ENCODE measurements around the gene OPA1. TPM values are rescaled to one million over a fixed set of nuclear protein-coding genes. Genes with fewer than 3 reads are reported as not detected.

OPA1 gene
- total and polyA plus RNA-seq, 2 of the 13 experiments (the other 11 are each of a cell fraction or from before 2014, with no cell fraction given) = 26.7 to 78.5 TPM

DNA sequence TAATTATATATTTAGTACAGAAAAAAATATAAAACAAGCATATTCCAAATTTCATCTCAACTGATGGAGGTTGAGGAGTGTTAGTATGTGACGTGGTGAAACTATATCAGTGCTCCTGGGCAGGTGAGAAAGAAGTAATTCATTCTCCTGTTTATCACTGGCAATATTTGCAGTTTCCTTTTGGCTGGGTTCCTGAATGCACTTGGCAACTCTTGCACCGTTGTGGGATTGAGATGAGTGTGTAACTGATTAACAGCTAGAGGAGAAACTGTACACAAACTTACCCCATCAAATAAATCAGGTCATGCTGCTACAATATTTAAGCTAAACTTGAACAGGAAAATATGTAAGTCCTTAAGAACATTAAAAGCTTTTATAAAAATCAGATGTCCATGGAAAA is 36.2 kb upstream of the OPA1 start (continued):
- TF ChIP-seq, protein P1, sequence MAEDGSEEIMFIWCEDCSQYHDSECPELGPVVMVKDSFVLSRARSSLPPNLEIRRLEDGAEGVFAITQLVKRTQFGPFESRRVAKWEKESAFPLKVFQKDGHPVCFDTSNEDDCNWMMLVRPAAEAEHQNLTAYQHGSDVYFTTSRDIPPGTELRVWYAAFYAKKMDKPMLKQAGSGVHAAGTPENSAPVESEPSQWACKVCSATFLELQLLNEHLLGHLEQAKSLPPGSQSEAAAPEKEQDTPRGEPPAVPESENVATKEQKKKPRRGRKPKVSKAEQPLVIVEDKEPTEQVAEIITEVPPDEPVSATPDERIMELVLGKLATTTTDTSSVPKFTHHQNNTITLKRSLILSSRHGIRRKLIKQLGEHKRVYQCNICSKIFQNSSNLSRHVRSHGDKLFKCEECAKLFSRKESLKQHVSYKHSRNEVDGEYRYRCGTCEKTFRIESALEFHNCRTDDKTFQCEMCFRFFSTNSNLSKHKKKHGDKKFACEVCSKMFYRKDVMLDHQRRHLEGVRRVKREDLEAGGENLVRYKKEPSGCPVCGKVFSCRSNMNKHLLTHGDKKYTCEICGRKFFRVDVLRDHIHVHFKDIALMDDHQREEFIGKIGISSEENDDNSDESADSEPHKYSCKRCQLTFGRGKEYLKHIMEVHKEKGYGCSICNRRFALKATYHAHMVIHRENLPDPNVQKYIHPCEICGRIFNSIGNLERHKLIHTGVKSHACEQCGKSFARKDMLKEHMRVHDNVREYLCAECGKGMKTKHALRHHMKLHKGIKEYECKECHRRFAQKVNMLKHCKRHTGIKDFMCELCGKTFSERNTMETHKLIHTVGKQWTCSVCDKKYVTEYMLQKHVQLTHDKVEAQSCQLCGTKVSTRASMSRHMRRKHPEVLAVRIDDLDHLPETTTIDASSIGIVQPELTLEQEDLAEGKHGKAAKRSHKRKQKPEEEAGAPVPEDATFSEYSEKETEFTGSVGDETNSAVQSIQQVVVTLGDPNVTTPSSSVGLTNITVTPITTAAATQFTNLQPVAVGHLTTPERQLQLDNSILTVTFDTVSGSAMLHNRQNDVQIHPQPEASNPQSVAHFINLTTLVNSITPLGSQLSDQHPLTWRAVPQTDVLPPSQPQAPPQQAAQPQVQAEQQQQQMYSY (CRISPR knock-in tag; IDR thresholded peaks at IDR 0.05) = no peak
- TF ChIP-seq ZNF441 (CRISPR knock-in tag; IDR thresholded peaks at IDR 0.05; ENCODE audit: borderline replicate concordance) = no peak
- TF ChIP-seq, protein P2, sequence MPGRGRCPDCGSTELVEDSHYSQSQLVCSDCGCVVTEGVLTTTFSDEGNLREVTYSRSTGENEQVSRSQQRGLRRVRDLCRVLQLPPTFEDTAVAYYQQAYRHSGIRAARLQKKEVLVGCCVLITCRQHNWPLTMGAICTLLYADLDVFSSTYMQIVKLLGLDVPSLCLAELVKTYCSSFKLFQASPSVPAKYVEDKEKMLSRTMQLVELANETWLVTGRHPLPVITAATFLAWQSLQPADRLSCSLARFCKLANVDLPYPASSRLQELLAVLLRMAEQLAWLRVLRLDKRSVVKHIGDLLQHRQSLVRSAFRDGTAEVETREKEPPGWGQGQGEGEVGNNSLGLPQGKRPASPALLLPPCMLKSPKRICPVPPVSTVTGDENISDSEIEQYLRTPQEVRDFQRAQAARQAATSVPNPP (CRISPR knock-in tag; IDR thresholded peaks at IDR 0.05) = no peak

DNA sequence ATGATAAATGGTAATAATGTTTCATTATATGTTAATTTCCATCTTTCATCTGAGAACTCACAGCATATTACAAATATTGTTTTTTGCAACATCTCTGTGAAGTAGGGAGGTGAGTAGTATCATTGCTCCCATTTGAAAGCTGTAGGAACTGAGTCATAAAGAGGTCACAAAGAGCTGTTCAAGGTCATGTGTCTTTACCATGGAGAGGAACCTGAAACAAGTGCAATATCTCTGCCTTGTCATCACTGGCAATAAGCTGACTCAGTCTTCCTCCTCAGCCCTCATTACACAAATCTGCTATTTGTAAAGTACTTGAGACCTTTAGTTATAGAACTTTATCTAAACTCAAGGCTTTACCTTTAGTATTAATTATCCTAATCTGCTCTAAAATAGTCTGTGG is 33.9 kb upstream of the OPA1 start:
- DNase-seq (ENCODE audit: low spot score) = no peak
- no TSS peak for BruUV-seq (replicated peaks)
- Histone ChIP-seq H4K20me1 (ENCODE audit: insufficient read depth, low read length) (no peaks in the 10 kb centered on the region), H2AFZ (ENCODE audit: low read length) (no peak overlapping the region), H3K36me3 (replicated peaks in 1 of 2; ENCODE audit: control insufficient read depth in 1 of 2, insufficient read depth in 2 of 2, low read length in 2 of 2) (no peaks in the 10 kb centered on the region), H3K9me3 (ENCODE audit: low read length) (no peaks in the 10 kb centered on the region), H3K4me3 (replicated peaks in 1 of 3; ENCODE audit: insufficient read depth in 1 of 3, low read depth in 2 of 3, low read length in 3 of 3) (no peak overlapping the region), H3K27ac (ENCODE audit: extremely low read length, insufficient read depth, low read length) (no peak overlapping the region), H3K4me1 (ENCODE audit: insufficient read depth, low read length) (no peaks in the 10 kb centered on the region), H3K27me3 (ENCODE audit: control insufficient read depth in 1 of 2, insufficient read depth in 2 of 2, low read length in 2 of 2) (no peaks in the 10 kb centered on the region), H3K4me2 (ENCODE audit: low read depth, low read length) (no peak overlapping the region), H3K79me2 (ENCODE audit: insufficient read depth, low read length) (no peaks in the 10 kb centered on the region), H3K9ac (ENCODE audit: insufficient read depth, low read depth, low read length) (no peak overlapping the region)
- no peak for ATAC-seq
- no peak for FAIRE-seq
- in situ Hi-C loops (cut with HindIII; ENCODE audit: extremely low pct_ligation_motif_present, low pct_unique_long_range_greater_than_20kb) = loop anchor here (25.0 kb wide), 2 partner anchors 522 to 997 kb away; no protein-coding TSS in a partner anchor
- intact Hi-C loops (cut with micrococcal nuclease; ENCODE audit: unreplicated experiment) = no loop called here
- ChIA-PET POLR2A (no interaction called here), CTCF (ENCODE audit: low intra/inter-chr PET ratio, low total read pairs) (no interaction called here)
- TF ChIP-seq, protein P3, sequence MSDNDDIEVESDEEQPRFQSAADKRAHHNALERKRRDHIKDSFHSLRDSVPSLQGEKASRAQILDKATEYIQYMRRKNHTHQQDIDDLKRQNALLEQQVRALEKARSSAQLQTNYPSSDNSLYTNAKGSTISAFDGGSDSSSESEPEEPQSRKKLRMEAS (IDR thresholded peaks at IDR 0.05) = no peak
- TF ChIP-seq MAFK (conservative IDR thresholded peaks at IDR 0.05 in 1 of 2, IDR thresholded peaks at IDR 0.05 in 1 of 2; ENCODE audit: low read length in 2 of 2) = peak in 1 of 2 experiments; percentile 10; a peak in 1 of 4 replicates
